LNCaP clone FGC (cell line): ENCODE data around the gene KIF18B.

Experiments
- DNase-seq: peaks from one replicate; pipeline ENCODE4 v3.0.0-alpha.2; 2011; ENCODE audit warnings: low read depth
- H3K4me3 ChIP-seq: 2 replicates; pipeline ENCODE4 v1.5.1; 2011; ENCODE audit warnings: mild to moderate bottlenecking, low read depth, low read length, control low read depth
- CTCF ChIP-seq: IDR thresholded peaks from 2 replicates; pipeline ENCODE4 v1.5.1; 2012; ENCODE audit warnings: mild to moderate bottlenecking; ENCODE audit not compliant: control insufficient read depth, insufficient read depth; ENCODE audit errors: extremely low read depth

The KIF18B gene

GRCh38 chr17:44977814-44978550 lies 30.4 kb upstream of the KIF18B start:
- DNase-seq: no peak
- H3K4me3 ChIP-seq: no peak overlapping the region
- no peak for TF ChIP-seq CTCF

GRCh38 chr17:44977065-44977464 lies 29.5 kb upstream of the KIF18B start:
- no peak for TF ChIP-seq CTCF
- no peak for DNase-seq
- H3K4me3 ChIP-seq: no peak overlapping the region

- TF ChIP-seq CTCF: no peak
- no peak for DNase-seq
- H3K4me3 ChIP-seq: no peak overlapping the region
These were observed 28.6 kb upstream of the KIF18B start for GRCh38 chr17:44976206-44976605.

GRCh38 chr17:44972953-44973352 lies 25.4 kb upstream of the KIF18B start:
- DNase-seq: no peak
- no peak overlapping the region for H3K4me3 ChIP-seq
- TF ChIP-seq CTCF: no peak

GRCh38 chr17:44971776-44972483 lies 24.4 kb upstream of the KIF18B start:
- DNase-seq: no peak
- no peak overlapping the region for H3K4me3 ChIP-seq
- no peak for TF ChIP-seq CTCF

GRCh38 chr17:44970136-44970741 lies 22.7 kb upstream of the KIF18B start:
- DNase-seq: no peak
- no peak overlapping the region for H3K4me3 ChIP-seq
- TF ChIP-seq CTCF: no peak
